RCC 7860 (cell line): Measurements from ENCODE around the gene GPR137B.
"Not testable (repeated sequence)": the region's sequence is repeated elsewhere in the genome, so short reads cannot be mapped to it uniquely, and the experiment has no call there.

Experiments
- DNase-seq: peaks from one replicate; pipeline ENCODE4 v3.0.0-alpha.2; 2015; ENCODE audit warnings: low spot score
- FAIRE-seq: peaks from 2 replicates; lab custom pipeline; 2012; peaks lifted over from hg19 to GRCh38; lab: Jason Lieb, UNC

The GPR137B gene

DNA sequence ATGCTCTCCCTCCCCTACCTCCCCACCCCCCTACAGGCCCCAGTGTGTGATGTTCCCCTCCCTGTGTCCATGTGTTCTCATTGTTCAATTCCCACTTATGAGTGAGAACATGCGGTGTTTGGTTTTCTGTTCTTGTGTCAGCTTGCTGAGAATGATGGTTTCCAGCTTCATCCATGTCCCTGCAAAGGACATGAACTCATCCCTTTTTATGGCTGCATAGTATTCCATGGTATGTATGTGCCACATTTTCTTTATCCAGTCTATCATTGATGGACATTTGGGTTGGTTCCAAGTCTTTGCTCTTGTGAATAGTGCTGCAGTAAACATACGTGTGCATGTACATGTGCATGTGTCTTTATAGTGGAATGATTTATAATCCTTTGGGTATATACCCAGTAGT is 44.1 kb downstream of the GPR137B start:
- not testable (repeated sequence) for FAIRE-seq, DNase-seq

DNA sequence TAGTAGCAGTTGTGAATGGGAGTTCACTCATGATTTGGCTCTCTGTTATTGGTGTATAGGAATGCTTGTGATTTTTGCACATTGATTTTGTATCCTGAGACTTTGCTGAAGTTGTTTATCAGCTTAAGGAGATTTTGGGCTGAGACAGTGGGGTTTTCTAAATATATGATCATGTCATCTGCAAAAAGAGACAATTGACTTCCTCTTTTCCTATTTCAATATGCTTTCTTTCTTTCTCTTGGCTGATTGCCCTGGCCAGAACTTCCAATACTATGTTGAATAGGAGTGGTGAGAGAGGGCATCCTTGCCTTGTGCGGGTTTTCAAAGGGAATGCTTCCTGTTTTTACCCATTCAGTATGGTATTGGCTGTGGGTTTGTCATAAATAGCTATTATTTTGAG is 45.7 kb downstream of the GPR137B start:
- DNase-seq, FAIRE-seq: not testable (repeated sequence)

DNA sequence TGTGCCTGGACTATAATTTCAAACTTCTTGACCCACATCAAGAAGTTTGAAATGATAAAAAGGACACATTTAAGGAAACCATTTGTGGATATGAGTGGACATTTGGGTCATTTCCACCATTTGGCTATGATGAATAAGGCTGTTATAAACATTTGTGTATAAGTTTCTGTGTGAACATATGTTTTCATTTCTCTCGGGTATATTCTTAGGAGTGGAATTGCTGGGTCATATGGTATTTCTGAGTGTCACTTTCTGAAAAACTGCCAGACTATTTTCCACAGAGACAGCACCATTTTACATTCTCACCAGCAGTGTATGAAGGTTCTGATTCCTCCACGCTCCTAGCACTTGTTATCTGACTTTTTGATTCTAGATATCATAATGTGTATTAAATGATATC is 50.8 kb downstream of the GPR137B start:
- no peak for DNase-seq
- no peak for FAIRE-seq

DNA sequence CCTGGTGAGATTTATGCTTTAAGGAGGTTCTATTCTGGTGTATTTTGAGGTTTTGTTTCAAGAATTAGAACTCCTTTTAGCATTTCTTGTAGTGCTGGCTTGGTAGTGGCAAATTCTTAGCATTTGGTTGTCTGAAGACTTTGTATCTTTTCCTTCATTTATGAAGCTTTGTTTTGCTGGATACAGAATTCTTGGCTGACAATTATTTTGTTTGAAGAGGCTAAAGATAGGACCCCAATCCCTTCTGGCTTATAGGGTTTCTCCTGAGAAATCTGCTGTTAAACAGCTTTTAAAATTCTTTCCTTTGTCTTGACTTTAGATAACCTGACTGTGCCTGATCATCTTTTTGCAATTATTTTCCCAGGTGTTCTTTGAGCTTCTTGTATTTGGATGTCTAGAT is 58.6 kb downstream of the GPR137B start:
- no peak for FAIRE-seq
- no peak for DNase-seq

DNA sequence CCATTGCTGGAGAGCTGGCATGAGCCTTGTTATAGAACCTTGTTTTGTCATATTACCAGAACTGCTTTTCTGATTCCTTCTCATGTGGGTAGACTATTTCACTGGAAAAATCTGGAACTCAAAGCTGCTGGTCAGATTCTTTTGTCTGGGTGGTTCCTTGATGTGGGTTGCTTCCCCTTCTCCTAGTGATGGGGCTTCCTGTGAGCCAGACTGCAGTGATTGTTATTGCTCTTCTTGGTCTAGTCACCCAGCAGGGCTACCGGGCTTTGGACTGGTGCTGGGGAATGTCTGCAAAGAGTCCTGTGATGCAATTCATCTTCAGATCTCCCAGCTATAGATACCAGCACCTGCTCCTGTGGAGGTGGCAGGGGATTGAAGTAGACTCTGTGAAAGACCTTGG is 59.4 kb downstream of the GPR137B start:
- DNase-seq, result no peak
- FAIRE-seq, result no peak

DNA sequence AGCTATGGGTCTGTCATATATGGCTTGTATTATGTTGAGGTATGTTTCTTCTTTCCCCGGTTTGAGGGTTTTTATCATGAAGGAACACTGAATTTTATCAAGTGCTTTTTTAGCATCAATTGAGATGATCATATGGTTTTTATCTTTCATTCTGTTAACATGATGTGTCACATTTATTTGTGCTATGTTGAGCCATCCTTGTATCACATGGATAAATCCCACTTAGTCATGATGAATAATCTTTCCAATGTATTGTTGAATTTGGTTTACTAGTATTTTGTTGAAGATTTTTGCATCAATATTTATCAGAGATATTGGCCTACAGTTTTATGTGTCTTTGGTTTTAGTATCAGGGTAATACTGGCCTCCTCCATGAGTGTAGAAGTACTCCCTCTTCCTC is 61.7 kb downstream of the GPR137B start:
- no peak for DNase-seq
- no peak for FAIRE-seq

DNA sequence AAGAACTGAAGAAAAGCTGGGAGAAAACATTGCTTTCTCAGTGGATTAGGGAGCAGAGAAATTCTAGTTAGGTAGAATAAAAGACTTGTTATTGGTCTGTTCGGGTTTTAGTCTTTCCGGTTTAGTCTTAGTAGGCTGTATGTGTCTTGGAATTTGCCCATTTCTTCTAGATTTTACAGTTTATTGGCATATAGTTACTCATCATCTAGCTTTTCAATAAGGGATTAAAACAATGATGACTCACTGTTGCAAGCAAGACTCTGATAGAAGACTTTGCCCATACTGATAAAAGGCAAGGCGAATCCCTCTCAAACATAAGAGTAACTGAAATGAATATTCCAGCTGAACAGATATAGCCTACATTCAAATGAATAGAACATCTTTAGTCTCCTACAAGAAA is 62.3 kb downstream of the GPR137B start:
- FAIRE-seq, result no peak
- DNase-seq, result no peak

DNA sequence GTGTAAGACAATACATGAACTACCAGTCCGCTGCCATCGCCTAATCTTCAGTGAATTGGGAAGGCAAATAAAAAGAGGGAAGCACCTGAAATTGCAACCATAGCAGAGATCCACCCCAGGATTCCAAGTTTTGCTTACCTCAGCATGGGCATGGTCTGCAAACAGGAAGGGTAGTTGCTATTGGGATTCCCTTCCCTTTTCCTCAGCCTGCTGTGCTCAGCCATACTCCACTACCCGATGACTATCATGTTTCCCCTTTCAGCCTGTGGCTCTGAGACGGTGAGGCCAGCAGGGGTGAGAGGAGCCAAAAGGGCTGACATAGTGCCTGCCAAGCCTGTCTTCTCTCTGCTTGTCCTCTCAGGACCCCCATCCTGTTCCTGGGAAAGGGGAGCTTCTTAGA is 64.2 kb downstream of the GPR137B start:
- FAIRE-seq (no peak), DNase-seq (no peak)

DNA sequence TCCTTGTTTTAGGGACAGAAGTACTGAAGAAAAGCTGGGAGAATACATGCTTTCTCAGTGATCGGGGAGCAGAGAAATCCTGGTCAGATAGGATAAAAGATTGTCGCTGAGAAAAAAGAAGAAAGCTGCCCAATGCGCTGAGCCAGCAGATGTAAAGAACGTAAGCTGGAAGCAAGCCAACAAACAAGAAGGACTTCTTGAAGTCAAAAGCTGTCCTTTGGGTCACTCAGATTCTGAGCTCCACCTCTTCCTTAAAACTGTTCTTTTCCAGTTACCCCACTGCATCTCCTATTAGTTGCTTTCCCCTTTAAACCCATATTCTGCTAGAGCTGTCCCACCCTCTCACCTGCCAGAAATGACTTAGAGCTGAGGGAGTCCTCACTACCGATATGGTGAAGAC is 64.8 kb downstream of the GPR137B start:
- no peak for FAIRE-seq

DNA sequence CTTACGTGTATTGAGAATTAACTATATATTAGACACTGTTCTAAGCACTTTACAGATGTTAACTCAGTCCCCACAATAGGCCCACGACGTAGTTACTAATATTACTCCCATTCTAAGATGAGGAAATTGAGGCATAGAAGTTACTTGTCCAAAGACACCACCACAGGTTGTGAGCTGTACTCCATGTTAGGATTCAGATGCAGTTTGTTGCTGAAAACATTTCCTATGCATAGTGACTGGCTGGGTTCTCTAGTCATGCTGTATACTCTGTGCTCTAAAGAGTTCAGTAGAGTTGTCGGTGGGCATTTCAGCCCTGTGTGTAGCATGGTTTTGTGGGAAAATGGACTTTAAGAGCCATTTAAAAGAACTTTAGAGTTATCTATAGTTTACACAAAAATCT is 65.2 kb downstream of the GPR137B start:
- FAIRE-seq, result no peak
- no peak for DNase-seq

More for the DNA sequence above, 64.8 kb downstream of the GPR137B start:
- no peak for DNase-seq

DNA sequence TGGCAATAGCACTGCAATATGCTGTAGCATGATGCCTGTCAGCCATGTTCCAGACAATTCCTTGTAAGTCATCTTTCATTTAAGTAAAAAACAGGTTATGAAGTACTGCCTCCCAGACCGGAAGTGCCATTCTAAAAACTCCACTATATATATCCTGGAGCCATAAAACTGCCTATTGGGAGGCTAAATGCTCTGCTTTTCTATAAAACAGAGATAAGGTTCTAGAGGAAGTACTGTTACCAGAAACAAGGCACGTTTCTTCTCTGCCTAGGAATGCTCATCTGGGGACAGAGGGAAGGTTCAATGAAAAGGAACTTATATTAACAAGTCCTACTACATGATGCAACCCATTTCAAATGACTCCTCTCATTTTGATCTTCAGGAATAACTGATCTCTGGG is 66.8 kb downstream of the GPR137B start:
- FAIRE-seq, result no peak
- no peak for DNase-seq

DNA sequence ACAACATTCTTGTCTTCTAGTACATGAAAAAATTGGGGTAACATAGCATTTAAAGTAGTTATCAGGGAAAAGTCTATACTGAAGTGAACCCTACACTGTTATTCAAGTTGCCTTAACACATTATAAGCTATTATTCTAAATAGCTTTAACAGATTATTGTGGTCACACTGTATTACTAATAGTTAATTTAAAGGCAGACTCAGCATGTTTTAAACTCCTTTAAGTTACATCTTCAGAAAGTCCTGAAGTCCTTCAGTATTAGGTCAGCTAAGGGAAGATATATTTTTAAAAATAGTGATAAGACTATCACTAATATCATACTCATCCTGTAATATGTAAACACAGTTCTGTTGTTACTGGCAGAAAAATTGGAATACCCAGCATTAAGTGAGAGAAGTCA is 67.4 kb downstream of the GPR137B start:
- DNase-seq, result no peak
- FAIRE-seq, result no peak

DNA sequence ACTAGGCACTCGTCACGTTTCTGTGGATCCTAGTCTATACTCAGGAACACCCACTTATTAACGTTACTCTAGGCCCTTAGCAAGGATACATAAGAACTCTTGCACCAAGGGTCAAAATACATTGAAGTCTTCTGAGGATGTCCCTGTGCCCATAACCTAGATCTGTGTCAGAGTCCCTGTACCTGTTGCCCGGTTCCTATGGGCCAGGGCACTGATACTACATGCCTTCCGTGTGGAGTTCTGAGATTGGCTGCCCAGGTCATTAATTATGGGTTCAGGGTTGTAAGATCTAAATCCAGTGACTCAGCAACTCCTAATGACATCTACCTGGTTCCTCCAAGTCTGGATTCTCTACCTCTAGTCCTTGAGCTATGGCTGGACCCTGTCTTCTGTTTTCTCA is 69.5 kb downstream of the GPR137B start:
- DNase-seq, result no peak
- no peak for FAIRE-seq

DNA sequence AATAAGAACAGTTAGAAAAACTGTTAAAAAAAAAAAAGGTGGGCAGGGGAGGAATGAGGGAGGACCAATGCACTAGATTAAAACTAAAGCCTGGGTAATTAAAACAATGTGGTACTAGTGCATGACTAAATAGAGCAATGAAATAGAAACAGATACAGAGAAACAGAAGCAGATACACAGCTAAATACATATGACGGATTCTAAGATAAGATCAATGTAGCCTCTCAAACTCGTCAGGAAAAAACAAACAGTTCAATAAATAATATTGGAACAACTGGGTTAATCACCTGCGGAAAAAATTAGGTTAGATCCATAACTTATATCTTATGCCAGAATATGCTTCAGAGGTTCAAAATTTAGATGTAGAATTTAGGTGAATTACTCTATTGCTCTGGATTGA is 71.2 kb downstream of the GPR137B start:
- FAIRE-seq, result no peak

DNA sequence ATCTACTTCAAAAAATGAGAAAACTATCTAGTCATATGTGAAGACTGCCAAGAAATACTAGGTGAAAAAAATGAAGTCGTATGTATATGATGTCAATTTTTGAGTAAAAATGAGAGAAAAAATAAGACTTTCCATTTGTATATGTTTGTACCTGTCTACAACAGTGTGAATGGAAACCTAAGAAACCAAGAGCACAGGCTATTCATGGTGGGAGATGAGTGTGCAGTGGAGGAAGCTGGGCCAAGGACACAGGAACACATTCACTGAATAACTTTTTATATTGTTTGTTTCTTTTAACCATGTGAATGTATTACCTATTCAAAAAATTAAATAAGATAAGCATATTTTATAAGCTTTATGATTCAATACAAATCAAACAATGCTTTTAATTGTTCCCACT is 72.4 kb downstream of the GPR137B start:
- no peak for FAIRE-seq
- DNase-seq, result no peak

More for the DNA sequence above, 71.2 kb downstream of the GPR137B start:
- no peak for DNase-seq

DNA sequence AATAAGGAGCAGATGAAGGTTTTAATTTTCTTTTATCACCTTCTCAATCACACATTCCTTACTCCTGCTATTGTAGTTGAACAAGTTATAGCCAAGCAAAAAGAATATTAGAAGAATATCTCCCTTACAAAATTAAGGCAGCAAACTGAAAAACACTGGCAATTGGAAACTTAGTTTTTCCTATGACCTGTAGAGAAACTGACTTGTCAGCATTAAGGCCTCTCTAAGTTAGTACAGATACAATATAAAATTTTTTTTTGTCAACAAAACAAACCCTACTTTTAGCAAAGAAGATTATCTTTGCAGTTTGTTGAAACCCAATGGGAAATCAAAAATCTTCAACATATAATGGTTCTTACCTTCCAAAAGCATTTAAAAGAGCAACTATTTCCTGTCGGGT is 78.1 kb downstream of the GPR137B start:
- DNase-seq (no peak), FAIRE-seq (no peak)

DNA sequence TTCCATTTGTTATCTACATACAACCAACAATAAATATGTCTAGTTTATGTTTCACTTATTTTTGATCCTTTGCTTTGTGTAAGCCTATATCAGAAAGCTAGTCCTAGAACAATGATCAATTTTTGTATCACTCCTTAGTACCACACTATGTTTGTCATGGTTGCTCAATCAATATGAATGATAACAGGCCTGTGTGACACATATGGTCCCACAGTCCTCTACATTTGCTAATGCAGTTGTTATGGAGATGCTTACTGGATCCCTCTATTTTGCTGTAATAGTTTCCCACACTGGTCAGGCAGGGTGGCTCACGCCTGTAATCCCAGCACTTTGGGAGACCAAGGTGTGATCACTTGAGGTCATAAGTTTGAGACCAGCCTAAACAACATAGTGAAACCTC is 80.3 kb downstream of the GPR137B start:
- FAIRE-seq (no peak), DNase-seq (no peak)

DNA sequence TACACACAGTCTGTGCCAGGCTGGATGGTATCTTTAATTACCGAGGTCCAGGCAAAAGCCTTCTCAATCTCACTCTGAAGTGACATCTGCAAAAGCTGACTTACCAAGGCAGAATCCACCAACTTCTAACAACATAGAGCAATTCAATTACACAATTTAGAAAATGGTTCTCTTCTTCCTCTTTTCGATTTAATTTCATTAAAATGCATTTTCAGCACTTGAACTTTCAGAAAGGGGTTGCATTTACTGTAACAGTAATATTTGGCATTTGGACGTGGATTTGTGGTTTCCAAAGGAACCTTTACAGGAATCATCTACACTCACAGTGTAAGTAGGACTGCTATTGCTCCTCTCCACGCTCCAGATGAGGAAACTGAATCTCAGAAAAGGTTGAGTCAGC is 86.1 kb downstream of the GPR137B start:
- FAIRE-seq, result no peak

DNA sequence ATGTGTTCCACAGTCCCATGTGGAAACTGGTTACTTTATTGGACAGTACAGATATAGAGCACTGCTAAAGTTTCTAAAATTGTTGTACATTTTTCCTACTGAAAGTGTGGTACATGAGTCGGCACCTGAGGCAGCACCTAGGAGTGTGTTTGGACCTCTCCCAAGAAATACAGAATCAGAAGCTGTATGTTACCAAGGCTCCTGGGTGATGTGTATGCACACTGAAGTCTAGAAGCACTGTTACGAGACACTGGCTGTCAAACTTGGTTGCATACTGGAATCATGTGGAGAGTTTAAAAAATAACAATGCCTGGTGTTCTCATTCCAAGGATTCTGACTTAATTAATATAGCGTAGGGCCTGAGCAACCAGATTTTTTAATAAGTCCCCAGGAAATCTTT is 92.8 kb downstream of the GPR137B start:
- DNase-seq (no peak), FAIRE-seq (no peak)

More for the DNA sequence above, 86.1 kb downstream of the GPR137B start:
- DNase-seq, result no peak

DNA sequence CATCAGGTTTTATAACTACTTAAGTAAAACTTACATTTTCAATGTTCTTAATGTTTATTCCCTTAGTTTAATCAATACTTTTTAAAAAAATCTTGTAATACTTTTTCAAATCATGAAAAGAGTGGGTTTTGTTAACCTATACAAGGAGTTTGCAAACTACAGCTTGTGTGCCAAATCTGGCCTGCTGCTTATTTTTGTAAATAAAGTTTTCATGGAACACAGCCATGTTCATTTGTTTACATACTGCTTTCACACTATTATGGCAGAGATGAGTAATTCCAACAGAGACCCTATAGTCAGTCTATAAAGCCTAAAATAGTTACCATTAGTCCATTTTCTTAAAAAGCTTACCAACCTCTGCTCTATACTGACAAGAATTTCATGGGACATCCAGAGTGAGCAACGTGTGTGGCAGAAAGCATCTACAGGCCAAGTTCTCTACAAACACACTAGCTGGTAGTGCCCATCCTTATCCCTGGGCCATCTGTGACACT is 96.8 kb downstream of the GPR137B start:
- DNase-seq (no peak), FAIRE-seq (no peak)

DNA sequence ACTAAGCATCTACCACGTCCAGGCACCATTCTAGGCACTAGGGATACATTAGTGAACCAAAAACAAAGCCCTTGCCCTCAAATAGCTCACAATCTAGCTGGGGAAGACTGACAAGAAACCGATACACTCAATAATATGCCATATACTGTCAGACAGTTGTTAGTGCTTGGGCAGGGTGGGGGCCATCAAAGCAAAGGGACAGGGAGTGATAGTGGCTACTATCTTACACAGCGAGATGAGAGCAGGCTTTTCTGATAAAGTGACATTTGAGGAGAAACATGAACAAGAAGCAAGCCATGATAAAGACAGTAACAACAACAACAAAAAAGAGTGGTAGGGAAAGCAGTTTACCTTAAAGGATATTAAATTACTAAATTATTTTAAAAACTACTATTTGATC is 98.3 kb downstream of the GPR137B start:
- FAIRE-seq, result no peak
- no peak for DNase-seq

DNA sequence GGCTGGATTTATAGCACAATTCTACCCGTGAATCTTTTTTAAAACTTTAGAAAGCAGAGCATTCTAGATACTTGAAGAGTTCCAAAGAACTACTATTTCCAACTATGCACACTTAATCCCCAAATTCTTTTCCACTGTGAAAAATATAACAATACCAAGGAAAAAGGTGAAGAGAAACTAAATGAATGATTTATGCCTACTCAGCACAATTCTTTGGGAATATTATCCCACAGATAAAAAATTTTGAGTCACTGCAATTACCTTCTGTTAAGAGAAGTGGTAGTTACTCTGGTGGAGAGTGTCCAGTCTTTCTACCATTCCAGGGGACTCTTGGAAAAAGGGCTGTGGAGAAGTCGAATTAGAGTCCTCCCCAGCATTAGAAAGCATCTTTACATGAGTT is 100.2 kb downstream of the GPR137B start:
- DNase-seq, result no peak
- no peak for FAIRE-seq

DNA sequence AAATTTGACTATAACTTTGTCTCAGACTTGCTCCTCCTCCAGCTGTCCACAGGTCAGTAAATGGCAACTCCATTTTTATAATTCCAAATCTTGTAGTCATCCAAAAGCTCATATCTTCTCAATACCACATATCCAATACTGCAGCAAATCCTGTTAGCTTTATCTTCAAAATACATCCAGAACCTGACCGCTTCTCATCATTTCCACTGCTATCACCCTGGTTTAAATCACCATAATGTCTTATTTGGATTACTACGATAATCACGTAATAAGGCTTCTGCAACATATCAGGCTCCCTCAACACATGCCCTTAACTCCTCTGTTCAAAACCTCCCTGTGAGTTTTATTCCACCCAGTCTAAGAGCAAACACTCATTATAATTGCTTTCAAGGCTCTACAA is 104.9 kb downstream of the GPR137B start:
- no peak for DNase-seq
- no peak for FAIRE-seq

DNA sequence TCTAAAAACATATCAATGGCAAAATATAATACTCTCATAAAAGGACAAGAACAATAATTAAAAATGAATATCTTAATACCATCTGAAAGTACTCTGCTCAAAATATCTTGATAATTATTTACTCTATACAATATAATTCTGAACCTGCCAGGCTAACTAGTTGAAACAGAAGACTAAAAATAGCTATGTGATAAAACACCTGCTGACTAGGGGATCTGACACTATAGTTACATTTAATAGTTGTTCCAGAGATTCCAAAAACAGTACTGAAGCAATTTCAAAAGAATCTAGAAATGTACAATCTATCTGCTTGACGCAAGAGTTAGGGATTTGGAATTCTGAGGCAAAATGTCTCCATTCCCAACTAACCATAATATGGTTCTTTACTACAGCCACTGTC is 109.2 kb downstream of the GPR137B start:
- no peak for DNase-seq
- no peak for FAIRE-seq
